Measurements from ENCODE around the gene SLC4A3. TPM values are rescaled to one million over a fixed set of nuclear protein-coding genes. Genes with fewer than 3 reads are reported as not detected.

The SLC4A3 gene, protein sequence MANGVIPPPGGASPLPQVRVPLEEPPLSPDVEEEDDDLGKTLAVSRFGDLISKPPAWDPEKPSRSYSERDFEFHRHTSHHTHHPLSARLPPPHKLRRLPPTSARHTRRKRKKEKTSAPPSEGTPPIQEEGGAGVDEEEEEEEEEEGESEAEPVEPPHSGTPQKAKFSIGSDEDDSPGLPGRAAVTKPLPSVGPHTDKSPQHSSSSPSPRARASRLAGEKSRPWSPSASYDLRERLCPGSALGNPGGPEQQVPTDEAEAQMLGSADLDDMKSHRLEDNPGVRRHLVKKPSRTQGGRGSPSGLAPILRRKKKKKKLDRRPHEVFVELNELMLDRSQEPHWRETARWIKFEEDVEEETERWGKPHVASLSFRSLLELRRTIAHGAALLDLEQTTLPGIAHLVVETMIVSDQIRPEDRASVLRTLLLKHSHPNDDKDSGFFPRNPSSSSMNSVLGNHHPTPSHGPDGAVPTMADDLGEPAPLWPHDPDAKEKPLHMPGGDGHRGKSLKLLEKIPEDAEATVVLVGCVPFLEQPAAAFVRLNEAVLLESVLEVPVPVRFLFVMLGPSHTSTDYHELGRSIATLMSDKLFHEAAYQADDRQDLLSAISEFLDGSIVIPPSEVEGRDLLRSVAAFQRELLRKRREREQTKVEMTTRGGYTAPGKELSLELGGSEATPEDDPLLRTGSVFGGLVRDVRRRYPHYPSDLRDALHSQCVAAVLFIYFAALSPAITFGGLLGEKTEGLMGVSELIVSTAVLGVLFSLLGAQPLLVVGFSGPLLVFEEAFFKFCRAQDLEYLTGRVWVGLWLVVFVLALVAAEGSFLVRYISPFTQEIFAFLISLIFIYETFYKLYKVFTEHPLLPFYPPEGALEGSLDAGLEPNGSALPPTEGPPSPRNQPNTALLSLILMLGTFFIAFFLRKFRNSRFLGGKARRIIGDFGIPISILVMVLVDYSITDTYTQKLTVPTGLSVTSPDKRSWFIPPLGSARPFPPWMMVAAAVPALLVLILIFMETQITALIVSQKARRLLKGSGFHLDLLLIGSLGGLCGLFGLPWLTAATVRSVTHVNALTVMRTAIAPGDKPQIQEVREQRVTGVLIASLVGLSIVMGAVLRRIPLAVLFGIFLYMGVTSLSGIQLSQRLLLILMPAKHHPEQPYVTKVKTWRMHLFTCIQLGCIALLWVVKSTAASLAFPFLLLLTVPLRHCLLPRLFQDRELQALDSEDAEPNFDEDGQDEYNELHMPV
- total RNA-seq, result 6.2 and 6.3 TPM in 2 replicates

DNA sequence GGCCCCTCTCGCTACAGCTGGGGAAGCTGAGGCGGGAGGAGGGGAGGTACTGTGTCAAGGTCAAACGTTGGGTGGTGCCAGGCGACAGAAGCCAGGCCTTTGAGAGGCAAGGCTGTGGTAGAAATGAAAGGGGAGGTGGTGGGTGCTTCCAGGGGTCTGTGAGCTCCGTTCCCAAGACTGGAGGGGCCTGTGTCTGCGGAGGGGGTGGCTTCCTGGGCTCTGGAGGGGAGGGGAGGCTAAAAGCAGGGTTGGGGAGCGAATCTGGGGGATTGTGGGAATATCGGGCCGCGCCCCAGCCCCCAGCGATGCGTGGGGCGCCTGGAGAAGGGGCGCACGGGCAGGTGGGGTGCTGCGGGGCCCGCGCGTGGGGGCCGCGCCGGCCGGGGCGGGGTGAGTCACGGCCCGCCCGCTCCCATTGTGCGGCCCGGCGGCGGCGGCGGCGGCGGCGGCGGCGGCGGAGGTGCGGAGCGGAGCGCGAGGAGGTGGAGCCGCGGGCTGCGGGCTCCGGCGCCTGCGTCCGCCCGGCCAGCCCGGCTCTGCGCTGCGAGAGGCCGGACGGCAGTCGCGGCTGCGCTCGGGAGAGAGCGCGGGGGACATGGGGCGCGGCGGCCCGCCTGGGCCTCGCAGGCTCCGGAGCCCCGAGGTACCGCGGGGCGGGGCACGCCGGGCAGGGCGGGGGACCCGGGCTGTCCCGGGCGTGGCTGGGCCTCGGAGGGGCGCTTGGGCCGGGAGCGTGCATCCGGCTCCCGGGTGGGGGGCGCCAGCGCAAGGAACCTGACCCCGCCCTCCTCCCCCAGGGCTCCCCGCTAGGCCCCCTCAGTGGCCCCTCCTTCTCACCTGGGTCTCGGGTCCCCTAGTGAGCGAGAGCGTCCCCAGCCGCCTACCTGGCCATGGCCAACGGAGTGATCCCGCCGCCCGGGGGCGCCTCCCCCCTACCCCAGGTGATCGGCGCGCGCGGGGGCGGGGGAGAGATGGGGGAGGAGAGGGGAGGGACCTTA is at the start of gene SLC4A3:
Gene SLC4A3, plus strand, starts transcription at position 528 of the 998 bp plus-strand sequence. Its CDS starts 363 bp downstream, at position 891.

DNA sequence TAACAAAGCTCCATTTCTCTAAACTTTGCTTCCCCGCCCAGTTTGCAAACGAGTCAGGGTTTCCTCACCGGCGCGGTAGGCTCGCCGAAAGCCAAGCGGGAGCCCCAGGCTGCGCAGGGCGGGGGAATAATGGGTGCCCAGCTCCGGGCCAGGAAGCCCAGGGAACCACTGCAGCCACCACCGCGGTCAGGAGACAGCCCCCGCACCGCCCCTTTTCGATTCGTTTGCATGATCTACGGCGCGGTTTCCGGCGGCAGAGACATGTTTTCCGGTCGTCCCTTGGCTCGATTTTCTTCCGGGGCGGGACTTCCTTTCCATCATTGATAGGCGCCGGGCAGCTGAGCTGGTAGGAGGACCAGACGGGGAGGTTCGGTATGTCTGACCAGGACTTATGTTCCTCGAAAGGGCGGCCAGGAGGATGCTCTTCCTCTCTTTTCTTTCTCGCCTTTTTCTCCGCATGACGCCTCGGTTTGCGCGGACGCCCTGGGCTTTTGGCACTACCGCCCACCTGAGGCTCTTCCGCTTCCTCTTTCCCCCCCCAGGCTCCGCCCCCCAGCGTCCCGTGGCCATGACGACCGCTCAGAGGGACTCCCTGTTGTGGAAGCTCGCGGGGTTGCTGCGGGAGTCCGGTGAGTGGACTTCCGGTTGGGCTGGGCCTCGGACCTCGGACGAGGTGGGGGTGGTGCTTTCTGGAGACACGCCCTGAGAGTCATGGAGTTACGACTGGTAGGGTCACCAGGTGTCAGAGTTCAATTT is 29.7 kb upstream of the SLC4A3 start, which contains the start of gene STK11IP:
Gene STK11IP, plus strand, starts transcription at position 306 of the 756 bp plus-strand sequence. Its CDS starts 263 bp downstream, at position 569.

Other genes starting within 250 kb of the SLC4A3 start
- 78.3 and 89.3 TPM in 2 replicates for gene DNPEP, start 239.7 kb upstream of the SLC4A3 start, total RNA-seq
- gene DES, start 209.3 kb upstream of the SLC4A3 start, total RNA-seq, result 0.32 TPM in 1 of 2 replicates, not detected in the other
- gene SPEG, start 192.8 kb upstream of the SLC4A3 start, total RNA-seq, result 5.2 and 6.8 TPM in 2 replicates
- gene GMPPA, start 128.7 kb upstream of the SLC4A3 start, total RNA-seq, result 69.7 and 93.9 TPM in 2 replicates
- not detected in 2 replicates for gene ASIC4, start 113.1 kb upstream of the SLC4A3 start, total RNA-seq
- 192 and 214 TPM in 2 replicates for gene CHPF, start 83.8 kb upstream of the SLC4A3 start, total RNA-seq
- gene TMEM198, start 83.6 kb upstream of the SLC4A3 start, total RNA-seq, result 5.4 and 5.8 TPM in 2 replicates
- 63.2 and 64.8 TPM in 2 replicates for gene OBSL1, start 56.1 kb upstream of the SLC4A3 start, total RNA-seq
- gene INHA, start 55.3 kb upstream of the SLC4A3 start, total RNA-seq, result not detected in 2 replicates
- gene STK11IP, start 29.8 kb upstream of the SLC4A3 start, total RNA-seq, result 11.3 and 14.6 TPM in 2 replicates